GM19025 (cell line): Measurements from ENCODE around the gene UVSSA.

ENCODE experiments used
- ATAC-seq: cut with Tn5 transposase; IDR thresholded peaks from one replicate; pipeline ENCODE4 v1.9.1; 2021; ENCODE audit warnings: mild to moderate bottlenecking, low read depth, moderate library complexity; ENCODE audit not compliant: unreplicated experiment

The UVSSA gene

DNA sequence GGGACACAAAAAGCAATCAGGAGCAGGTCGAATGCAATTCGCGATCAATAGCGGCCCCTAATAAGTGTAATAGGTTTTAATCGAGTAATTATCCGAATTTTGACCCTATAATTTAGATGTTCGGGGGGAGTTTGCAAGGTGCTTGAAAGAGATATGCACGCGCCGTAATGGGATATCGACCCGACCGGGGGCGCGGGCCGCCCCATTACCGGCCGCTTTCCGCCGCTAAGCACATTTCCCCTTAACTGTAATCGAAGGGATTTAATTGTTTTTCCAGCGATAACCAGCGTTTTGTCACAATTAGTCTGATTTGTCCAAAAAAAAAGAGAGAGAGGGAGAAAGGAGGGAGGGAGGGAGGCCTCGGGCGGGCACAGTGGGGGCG is 58.2 kb downstream of the UVSSA start:
- no peak for ATAC-seq

DNA sequence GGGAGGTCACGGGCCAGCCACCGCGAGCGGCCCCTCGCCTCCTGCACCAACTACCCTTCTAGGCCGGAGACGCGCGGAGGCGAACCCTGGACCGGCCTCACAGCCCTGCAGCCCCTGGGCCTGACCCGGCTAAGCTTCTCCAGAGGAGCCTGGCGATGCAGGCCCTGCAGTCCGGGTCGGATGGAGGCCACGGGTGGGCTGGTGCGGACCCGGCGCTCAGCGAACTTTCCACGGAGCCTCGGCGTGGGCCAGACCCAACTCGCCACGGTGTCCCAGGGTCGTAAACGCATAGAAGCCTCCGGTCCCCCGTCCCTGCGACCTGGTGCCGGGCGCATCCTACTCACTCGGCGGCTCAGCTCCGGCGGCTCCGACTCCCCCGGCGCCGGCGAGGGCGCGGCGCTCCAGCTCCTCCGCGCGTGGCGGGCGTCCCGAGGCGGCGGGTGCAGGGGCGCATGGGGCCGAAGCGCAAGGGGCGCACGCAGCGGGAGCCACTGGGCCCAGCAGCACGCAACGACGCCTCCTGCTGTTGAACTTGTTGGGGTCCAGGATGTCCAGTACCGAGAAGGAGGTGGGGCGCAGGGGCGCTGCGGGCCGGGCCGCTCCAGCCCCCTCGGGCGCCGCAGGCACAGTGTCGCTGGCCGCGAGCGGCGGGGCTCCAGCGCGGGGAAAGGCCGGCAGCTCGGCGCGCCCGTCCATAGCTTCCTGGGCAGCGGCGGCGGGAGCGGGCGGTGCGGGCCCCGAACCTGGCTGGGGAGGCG is 58.8 kb downstream of the UVSSA start:
- no peak for ATAC-seq

DNA sequence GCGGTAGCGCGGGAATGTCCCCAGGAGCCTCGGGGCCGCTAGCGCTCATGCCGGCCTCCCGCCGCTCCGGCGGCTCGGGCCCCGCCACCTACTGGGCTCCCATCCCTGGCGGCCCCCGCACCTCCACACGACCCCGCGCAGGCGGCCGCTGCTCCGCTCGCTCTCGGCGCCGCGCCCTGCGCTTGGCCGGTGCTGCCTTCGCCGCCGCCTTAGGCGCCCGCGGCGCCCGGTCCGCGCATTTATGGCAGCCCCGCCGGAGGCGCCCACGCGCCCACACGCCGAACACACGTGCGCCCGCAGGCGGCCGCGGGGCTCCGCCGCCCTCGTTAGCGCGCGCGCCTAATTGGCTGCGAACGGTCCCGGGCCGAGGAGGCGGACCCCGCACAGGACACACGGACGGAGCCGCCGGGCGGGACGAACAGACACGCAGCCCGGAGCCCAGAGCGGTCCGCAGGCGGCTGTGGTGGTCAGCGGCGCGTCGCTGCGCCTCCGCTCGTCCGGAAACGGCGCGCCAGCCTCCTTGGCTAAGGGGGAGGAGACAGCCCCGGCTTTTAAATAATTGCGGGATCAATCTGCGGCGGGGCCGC is 59.5 kb downstream of the UVSSA start, which contains the start of gene NKX1-1:
TSS of gene NKX1-1 (minus strand) at position 49 of the 587 bp plus-strand sequence. CDS start at position 49, 0 bp downstream.
- ATAC-seq = no peak

DNA sequence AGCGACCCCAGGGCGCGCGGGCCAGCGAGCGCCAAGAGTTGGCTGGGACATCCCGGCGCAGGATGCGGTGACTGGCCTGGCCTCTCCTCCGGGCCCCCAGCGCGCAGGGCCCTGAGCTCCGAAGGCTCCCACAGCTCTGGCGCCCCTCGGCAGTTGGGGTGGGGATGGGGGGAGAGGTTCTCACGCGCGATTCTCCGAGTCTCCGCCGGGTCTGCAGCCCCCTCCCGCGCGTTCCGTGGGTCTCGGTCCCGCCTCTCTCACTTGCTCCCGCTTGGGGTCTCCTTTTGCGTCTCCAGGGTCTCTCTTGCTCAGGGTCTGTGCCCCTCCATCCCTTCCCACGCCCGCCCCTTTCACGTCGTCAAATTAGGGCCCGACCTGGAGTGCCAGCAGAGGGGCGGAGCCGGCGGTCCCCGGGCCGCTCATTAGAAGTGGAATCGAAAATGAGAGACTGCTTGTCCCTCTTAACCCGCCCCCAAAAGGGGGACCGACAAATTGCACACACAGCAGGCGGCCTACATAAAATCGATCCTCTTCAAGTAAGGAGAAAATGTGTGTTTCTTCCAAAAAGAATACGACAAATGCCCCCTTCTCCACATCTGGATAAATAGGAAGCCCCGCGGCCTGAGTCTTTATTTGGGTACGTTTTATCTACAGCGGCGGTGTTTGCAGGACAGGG is 60.1 kb downstream of the UVSSA start:
- no peak for ATAC-seq

DNA sequence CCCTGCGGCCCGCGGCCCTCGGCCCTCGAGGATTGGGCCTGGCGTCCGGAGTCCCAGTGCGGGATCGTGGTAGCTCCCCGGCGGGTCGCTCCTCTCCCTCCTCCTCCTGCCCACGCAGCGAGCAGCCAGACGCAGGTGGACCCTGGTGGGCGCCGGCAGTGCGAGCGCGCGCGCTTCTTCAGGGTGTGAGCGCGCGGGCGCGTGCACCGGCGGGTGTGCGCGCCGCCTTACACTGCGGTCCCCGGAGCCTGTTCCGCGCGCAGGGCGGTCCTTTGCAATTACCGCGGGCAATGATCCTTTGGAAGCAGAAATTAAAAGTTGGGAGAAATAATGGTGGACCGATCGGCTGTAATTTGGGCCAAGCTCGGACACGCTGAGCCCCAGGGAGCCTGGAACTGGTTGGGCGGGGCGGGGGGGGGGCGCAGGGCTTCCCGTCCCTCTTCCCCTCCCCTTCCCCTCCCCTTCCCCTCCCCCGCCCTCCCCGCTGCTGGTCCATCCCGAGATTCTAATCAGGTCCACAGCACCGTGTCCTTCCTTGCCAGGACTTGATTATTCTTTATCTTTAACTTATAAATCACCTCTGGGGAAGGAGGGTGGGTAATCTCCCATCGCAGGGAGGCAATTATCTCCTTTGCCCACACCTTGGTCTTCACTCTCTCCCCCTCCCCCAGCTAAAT is 60.8 kb downstream of the UVSSA start:
- ATAC-seq = no peak

DNA sequence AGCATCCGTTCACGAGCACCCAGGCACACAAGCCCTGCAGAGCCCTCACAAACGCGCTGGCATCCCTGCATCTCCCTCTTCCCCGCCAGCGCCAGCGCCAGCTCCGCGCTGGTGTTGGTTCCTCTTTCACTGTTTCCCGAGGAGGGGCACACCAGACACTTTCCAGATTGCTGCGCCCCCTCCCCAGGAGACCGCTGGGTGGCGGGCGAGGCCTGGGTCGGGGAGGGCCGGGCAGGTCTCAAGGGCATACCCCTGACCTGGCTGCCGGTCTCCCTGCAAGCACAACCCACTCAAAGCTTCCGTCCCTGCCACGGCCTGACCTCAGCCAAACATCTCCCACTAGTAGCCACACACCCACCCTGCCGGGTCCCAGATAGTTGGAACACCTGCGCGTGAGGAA is 61.4 kb downstream of the UVSSA start:
- no peak for ATAC-seq

DNA sequence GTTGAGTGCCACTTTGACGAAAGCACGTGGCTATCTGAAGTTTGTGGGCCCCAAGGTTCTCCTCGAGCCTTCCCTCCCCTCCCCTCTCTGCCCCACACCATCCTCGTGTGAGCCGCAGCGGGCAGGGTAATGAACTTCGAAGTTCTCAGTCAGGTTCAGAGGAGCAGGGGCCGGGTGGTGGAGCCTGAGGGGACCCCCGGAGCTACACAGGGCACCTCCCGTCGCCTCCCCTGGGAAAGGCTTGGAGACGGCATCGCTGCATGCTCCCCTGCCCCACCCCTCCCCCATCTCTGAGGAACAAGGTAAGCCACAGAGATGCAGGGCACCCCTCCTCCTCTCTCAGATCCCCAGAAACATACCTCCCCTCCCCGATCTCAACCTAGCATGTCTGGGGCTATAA is 62.1 kb downstream of the UVSSA start:
- ATAC-seq = no peak

DNA sequence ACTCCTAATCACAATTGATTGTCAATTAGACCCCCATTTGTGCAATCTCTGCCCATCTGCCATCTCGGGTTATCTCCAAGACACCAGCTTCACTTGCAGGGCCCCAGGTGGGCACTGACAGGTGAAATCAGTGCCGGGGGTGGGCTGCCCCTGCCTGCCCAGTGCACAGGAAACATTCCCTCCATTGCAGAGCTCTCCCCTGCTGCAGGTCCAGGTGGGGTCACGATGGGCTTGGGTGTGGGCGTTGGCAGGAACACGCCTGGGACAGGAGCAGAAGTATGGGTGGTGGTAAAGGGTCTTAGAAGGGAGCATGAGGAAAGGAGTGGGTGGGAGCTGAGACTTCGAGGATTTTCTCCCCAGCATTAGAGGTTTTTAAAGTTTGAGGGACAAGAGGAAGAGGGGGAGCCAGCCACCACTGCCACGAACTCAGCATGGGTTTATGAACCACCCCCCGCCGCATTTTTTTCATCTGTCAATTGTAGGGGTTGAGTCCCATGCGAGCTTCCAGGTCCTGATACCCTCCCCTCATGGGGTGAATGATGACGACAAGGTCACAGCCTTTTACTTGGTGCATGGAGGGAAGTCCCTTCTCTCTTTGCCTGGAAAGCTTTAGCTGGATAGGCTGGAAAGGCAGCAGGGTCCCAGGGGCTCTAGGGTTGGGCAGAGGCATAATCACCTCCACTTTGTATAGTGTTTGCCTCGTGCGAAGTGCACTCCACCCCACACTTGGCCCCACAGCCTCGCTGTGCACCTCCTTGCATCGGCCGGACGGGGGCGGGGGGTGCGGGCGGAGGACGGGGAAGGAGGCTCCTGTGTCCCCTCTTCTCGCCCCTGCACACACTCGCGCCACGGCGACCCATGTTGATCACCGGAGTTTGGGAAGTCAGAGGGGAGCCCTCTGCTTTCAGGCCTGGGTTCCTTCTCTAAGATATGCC is 62.8 kb downstream of the UVSSA start:
- ATAC-seq = no peak

DNA sequence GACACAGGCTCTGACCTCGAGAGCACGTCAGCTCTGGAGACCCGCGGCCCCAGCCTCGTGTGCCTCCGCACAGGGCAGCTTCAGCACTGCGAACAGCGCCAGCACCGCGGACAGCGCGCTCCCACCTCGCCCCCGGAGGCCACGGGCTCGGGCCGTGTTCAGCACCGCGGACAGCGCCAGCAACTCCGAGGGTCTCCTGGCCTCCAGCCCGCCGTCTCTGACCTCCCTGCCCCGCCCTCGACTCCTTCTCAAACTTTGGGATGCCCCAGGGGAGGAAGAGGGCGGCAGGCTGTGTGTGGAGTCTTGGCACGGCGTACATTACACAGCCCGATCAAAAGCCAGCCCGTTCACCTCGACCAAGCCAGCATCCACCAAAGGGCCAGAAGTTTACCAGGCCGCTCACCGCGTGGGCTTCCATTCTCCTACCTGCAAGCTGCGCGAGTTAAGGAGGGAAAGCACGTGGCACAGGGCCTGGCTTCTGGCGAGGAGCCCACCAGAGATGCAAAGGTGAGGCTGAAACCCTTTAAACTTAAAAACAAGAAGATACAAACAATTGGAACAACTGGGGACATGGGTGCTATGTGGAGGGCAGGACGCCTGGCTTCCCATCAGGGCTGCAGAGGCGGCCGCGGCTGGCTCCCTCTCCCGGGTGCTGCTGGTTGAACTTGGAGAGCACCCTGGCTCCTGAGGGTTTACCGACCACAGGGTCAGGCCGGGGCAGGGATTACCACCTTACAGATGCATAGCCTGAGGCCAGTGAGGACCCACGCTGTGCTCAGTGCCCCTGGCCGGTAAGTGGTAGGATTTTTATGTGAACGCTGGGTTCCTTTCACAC is 63.7 kb downstream of the UVSSA start:
- no peak for ATAC-seq

DNA sequence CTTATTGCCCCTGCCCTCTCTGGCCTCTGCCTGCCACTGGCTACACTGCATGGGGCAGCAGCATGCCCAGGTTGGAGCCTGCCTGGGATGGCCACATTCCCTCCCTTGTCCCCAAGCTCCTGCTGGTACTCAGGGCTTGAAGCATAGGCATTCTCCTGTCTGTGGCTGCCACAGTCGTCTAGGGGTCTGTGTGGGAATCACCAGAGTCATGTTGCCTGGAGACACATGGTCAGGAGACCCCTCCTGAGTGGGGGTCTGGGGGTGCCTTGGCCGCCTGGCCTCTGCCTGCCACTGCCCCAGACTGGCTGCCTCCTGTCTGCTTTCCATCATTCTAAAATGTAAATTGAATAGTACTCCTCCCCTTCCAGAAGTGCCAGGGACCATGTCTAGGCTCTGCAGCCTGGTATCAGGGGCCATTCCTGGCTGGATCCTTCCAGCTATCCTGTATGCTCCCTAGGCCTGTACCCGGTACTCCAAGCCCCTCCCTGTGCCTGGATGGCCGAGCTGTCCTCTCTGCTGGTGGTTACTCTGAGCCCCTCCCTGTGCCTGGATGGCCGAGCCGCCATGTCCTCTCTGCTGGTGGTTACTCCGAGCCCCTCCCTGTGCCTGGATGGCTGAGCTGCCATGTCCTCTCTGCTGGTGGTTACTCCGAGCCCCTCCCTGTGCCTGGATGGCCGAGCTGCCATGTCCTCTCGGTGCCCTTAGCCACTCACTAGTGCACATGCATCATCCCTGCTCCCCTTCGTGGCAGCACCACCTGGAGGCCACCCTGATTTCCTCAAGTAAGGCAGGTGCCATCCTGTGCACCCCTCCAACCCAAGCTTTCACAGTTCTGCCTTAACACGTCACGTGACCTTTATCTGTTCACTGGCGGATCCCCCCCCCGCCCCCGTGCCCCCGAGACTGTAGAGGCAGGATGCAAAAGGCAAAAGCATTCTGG is 64.7 kb downstream of the UVSSA start:
- no peak for ATAC-seq

DNA sequence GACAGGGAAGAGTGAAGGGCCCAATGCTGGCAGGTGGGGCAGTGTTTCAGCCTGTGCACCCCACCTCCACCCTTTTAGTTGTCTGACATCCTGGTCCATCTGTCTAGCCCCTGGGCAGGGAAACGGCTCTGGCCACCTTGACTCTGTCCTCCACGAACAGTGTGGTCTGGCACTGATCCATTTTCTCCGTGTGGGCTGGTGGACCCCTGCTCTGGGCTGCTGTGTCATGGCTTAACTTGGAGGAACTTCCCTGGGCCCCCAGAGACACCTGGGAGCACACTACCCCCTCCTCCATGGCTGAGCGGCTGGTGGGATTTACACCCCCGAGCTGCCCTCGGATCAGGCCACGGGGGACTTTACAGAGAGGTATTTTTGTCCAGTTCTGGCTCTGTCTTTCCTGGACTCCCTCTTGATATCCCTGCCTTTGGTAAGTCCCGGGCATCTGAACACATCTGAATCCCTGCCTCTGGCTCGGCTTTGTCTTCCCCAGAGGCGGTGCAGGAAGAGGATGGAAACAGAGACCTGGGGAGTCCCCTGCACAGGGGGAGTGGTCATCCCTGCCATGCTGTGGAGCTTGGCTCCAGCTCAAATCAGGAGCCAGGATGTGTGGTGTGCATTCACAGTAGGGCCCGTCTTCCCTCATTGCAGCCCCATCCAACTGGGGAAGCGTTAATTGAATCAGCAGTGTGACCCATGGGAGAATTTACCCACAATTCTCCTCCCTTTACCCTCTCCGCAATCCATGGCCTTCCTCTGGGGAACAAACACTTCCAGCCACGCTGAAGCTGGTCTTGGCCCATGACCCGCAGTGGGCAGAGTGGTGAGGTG is 65.6 kb downstream of the UVSSA start:
- ATAC-seq = no peak

DNA sequence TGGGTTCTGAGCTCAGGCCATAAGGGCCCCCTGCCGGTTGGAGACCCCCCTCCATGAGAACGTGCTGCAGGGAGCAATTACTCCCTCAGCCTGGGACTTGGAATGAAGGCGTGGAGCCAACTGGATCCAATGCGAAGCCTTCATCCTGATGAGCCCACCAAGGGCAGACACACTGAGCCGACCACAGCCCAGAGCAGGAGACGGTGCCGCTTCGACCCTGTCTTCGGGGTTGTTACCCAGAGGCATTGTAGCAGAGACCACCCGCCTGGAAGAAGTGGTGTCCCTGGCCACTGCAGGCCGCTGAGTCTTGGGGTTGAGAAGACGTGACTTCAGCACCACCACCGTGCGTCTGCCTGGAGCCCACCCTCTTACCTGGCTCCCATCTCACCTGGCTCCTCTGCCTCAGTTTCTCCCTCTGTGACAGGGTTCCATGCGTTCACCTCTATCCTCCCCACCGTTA is 66.2 kb downstream of the UVSSA start:
- ATAC-seq = no peak

DNA sequence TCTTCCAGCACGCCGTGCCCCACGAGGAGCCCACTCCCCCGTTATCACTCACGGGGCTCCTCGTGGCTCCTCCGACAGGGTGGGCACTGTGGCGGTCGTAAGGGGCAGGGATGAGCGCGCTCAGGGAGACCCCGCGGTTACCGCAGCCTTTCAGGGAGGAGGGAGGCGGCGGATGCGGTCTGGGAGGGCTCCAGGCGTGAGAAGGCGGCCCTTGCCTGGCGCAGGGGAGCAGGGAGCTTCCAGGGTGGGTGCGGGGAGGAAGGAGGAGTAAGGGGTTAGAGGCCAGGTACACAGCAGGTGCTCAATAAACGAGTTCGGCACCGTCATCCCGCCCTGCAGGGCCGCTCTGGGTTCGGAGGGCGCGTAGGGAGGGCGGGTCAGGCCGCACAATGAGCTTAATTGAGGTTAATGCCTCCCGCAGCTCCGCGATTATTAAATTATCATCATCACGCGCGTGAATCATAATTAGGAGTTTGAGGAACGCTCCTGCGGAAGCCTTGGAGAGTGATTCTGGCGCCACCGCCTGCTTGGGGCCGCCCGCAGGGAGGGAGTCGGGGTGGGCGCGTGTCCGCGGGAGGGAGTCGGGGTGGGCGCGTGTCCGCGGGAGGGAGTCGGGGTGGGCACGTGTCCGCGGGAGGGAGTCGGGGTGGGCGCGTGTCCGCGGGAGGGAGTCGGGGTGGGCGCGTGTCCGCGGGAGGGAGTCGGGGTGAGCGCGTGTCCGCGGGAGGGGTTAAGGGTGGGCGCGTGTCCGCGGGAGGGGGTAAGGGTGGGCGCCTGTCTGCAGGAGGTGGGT is 66.9 kb downstream of the UVSSA start:
- no peak for ATAC-seq

DNA sequence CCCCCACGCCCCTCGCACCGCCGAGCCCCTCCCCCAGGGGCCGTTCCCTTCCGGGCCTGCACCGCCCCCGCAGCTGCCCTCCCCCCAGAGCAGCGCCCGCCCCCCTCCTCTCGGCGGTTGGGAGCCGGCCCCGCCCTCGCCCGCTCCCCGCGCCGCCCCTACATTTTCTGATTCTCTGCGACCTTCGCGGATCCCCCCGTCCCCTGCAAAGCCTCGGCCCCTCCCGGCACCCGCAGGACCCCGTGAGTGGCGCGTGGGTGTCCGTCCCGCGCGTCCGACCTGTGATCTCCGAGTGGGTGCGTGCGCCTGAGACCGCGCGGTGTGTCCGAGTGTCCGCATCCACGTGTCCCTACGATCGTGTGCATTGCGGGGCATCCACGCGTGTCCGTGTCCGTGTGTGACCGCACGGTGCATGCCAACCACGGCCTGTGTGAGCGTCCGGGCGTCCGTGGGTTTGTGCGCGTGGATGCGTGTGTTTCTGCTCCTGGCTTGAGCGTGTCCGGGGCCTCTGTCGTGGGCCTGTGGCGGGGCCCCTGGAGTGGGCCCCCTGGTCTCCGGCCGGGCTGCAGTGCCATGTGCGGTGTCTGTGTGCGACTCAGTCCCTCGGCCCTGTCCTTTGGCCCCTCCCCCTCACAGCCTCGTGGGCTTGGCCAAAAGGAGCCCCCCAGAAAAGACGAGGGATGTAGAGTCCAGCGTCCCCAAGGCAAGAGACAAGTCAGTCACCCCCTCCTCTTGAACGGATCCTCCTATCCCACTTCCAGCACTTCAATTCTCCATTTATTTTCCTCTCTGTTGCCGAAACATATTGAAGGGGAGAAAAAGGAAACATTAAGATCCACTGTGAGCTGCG is 68.0 kb downstream of the UVSSA start:
- ATAC-seq = no peak

DNA sequence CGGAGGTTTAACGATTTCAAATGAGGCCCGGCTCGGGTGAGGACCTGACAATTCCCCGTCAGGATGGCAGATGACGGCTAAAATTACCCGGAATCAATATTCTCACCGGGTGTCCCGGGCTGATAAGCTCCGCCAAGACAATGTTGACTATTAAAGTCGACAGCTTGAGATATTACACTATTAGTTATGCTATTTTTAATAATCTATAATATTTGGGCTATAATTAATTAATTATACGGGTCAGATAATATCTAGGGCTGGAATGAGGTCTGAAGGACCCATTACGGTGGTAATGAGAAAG is 68.6 kb downstream of the UVSSA start:
- ATAC-seq = no peak
